ENCODE results near the gene LGALS7.
"Not testable (repeated sequence)": the region's sequence is repeated elsewhere in the genome, so short reads cannot be mapped to it uniquely, and the experiment has no call there.

The LGALS7 gene

GRCh38 chr19:38759590-38760003, 13.7 kb downstream of the LGALS7 start:
- DNase-seq (ENCODE audit: low read depth), result no peak
- no peak overlapping the region for H3K4me3 ChIP-seq (replicated peaks; ENCODE audit: low read depth, low read length)
- TF ChIP-seq CTCF (IDR thresholded peaks at IDR 0.05; ENCODE audit: low read length, missing control alignments), result no peak

- not testable (repeated sequence) for H3K4me3 ChIP-seq (replicated peaks; ENCODE audit: low read depth, low read length); DNase-seq (ENCODE audit: low read depth)
Observed at GRCh38 chr19:38754196-38754595, 19.1 kb downstream of the LGALS7 start.

- DNase-seq (ENCODE audit: low read depth); H3K4me3 ChIP-seq (replicated peaks; ENCODE audit: low read depth, low read length): not testable (repeated sequence)
Observed at GRCh38 chr19:38753783-38754182, 19.5 kb downstream of the LGALS7 start.

- no peak for TF ChIP-seq CTCF (IDR thresholded peaks at IDR 0.05; ENCODE audit: low read length, missing control alignments)
- DNase-seq (ENCODE audit: low read depth), result no peak
- H3K4me3 ChIP-seq (replicated peaks; ENCODE audit: low read depth, low read length), result no peak overlapping the region
Observed at GRCh38 chr19:38745316-38745715, 28.0 kb downstream of the LGALS7 start.

GRCh38 chr19:38744874-38745273, 28.4 kb downstream of the LGALS7 start:
- DNase-seq (ENCODE audit: low read depth), result no peak
- TF ChIP-seq CTCF (IDR thresholded peaks at IDR 0.05; ENCODE audit: low read length, missing control alignments), result no peak
- H3K4me3 ChIP-seq (replicated peaks; ENCODE audit: low read depth, low read length), result no peak overlapping the region

- H3K4me3 ChIP-seq (replicated peaks; ENCODE audit: low read depth, low read length), result no peak within 1 kb of the TSS
- no peak for TF ChIP-seq CTCF (IDR thresholded peaks at IDR 0.05; ENCODE audit: low read length, missing control alignments)
- DNase-seq (ENCODE audit: low read depth), result no peak
Observed at GRCh38 chr19:38744298-38744681, 29.0 kb downstream of the LGALS7 start, which contains the start of gene CAPN12. CAPN12 (minus strand) TSS chr19:38744474; CDS start chr19:38744165, 309 bp downstream.

- no peak for TF ChIP-seq CTCF (IDR thresholded peaks at IDR 0.05; ENCODE audit: low read length, missing control alignments)
- H3K4me3 ChIP-seq (replicated peaks; ENCODE audit: low read depth, low read length), result no peak overlapping the region
- DNase-seq (ENCODE audit: low read depth), result no peak
Observed at GRCh38 chr19:38743394-38744297, 29.7 kb downstream of the LGALS7 start.

- no peak overlapping the region for H3K4me3 ChIP-seq (replicated peaks; ENCODE audit: low read depth, low read length)
- no peak for DNase-seq (ENCODE audit: low read depth)
Observed at GRCh38 chr19:38742906-38743305, 30.4 kb downstream of the LGALS7 start.

More at GRCh38 chr19:38742906-38743305, 30.4 kb downstream of the LGALS7 start:
- no peak for TF ChIP-seq CTCF (IDR thresholded peaks at IDR 0.05; ENCODE audit: low read length, missing control alignments)
